ENCODE results near the gene CACNA1G.

The CACNA1G gene

DNA sequence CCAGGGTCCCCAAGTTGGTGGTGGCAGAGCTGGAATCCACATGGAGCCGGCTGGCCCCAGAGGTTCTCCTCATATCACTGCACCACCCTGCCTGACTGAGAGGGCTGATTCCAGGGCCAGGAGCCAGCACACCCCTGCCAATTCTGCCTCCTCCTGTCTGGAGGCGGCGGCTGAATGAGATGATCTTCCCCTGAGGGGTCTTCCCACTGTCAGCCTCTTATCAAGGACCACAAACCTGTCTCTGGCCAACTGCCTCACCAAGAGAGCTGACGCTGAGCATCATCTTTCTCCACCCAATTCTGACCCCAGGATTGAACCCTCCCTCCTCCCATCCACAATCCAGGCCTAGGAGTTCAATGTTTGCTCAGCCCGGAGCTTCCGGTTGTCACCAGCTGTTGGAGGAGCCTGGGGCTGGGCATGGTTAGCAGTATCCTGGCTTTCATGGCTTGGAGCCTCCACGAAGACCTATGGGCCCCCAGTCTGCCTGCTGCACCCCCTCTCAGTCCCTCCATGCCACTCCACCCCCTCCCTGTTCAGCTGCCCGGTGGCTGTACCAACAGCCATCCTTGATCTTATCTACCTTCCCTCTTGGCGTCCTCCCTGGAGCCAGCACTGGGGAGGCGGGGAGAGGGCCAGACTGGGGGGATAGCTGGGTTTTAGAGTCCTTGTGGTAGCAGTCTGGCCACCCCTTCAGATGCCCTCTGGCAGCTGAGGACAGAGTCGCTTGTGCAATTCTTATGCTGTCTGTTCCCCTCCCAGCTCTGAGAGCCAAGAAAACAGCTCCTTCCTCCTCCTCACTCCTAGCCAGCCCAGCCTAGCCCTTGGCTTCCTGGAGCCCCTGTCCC, 99.7 kb downstream of the CACNA1G start:
- no peak for DNase-seq

GRCh38 chr17:50660887-50661345, 100.4 kb downstream of the CACNA1G start:
- no peak for DNase-seq

DNA sequence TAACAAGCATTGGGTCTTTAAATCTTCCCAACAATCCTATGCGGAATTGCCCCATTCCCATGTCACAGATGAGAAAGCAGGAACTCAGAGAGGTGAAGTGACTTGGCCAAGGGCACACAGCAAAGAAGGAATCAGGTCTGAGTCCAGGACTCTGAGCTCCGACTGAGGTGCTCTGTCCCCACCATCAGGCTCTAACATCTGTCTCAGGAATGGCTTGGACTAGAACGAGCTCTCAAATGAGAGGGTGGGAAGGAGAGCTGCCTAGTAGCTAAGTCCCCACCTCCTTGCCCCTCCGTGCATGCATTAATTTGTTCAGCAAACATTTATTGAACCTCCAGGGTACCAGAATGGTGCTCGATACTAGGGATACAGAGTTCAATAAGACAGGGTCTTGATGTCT, 100.8 kb downstream of the CACNA1G start:
- no peak for DNase-seq

- DNase-seq = no peak
Observed at GRCh38 chr17:50661795-50662391, 101.4 kb downstream of the CACNA1G start.

DNA sequence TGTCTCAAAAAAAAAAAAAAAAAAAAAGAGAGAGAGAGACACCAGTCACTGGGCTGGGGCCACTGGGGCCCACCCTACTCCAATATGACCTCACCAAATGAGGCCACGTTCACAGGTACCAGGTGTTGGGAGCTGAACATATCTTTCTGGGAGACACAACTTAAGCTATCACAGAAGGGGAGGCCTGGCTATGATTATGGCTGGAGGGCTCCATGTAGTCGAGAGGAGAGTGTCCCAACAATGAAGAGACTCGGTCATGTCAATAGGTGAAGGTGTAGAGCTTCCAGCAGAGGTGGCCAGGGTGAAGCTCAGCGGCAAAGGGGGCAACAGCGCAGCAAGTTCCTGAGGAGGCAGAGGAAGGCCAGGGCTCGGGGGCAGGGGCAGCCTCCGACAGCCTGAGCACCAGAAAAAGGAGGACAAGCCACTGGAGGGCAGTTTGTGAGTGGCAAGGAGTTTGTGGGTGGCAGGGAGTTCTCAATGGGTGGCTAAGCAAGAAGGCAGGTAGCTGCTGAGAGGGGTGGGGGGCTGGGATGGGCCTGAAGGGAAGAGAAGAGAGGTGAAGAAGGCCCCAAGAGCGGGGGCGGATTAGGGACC, 102.2 kb downstream of the CACNA1G start:
- DNase-seq = no peak

DNA sequence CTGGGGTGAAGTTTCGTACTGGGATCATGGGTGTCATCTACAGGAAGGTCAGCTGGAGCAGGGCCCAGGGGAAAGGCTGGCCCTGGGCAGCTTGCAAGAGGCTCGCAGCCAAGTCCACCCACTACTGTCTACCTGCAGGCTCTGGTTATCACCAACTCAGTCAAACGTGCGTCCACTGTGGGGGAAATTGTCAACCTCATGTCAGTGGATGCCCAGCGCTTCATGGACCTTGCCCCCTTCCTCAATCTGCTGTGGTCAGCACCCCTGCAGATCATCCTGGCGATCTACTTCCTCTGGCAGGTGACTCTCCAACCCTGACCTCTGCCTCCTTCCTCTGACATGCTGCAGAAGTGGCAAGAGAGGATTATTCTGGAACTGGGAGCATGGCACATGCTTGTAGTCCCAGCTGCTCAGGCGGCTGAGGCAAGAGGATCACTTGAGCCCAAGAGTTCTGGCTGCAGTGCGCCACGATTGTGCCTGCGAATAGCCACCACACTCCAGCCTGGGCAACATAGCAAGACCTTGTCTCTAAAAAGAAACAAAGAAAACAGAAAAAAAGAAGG, 103.4 kb downstream of the CACNA1G start:
- no peak for DNase-seq

GRCh38 chr17:50664788-50665458, 104.4 kb downstream of the CACNA1G start:
- DNase-seq = no peak

DNA sequence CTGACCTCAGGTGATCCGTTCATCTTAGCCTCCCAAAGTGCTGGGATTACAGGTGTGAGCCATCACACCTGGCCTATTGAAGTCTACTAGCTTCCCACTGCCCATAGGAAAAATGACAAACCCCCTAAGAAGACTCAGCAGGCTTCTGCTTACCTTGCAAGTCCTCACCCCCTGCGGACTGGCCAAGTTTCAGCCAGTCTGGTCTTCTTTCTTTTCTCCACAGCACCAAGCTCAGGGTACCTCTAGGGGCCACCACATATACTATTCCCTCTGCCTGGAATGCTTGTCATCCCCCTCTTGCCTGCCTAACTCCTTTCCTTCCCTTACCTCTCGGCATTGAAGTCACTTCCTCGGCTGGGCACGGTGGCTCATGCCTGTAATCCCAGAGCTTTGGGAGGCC, 105.3 kb downstream of the CACNA1G start:
- DNase-seq = no peak

GRCh38 chr17:50666316-50666715, 105.8 kb downstream of the CACNA1G start:
- no peak for DNase-seq

GRCh38 chr17:50667259-50668024, 106.9 kb downstream of the CACNA1G start:
- DNase-seq = no peak

DNA sequence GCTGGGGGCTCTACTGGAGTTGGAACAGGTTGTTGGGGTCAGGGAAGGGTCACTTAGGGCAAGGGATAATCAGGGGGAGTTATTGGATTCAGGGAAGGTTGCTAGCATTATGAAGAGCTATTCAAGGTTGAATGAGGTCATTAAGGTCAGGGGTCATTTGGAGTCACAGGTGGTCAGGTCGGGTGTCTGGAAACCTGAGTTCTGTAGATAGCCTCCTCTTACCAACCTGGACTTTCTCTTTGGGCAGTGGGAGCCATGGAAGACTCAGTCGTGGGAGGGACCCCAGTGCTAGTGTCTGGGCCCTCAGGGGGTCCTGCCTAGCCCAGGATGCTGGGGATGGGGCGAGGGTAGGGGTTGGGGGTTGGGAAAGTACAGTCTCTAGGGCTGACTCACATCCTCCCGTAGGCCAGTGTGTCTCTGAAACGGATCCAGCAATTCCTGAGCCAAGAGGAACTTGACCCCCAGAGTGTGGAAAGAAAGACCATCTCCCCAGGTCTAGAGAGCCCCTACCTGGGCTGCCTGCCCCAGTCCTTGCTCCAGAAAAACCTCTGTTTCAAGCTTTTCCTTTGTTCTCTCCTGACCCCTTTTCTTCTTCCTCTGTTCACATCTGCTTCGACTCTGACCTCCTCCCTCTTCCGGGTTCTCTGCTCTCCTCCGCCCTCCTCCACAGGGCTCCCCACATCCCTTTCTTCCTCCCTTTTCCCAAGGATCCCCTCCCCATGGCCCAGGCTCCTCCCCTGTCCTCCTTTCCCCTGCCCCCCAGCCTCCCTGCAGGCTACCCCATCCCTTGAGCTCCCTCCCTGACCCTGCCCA, 107.7 kb downstream of the CACNA1G start:
- no peak for DNase-seq

DNA sequence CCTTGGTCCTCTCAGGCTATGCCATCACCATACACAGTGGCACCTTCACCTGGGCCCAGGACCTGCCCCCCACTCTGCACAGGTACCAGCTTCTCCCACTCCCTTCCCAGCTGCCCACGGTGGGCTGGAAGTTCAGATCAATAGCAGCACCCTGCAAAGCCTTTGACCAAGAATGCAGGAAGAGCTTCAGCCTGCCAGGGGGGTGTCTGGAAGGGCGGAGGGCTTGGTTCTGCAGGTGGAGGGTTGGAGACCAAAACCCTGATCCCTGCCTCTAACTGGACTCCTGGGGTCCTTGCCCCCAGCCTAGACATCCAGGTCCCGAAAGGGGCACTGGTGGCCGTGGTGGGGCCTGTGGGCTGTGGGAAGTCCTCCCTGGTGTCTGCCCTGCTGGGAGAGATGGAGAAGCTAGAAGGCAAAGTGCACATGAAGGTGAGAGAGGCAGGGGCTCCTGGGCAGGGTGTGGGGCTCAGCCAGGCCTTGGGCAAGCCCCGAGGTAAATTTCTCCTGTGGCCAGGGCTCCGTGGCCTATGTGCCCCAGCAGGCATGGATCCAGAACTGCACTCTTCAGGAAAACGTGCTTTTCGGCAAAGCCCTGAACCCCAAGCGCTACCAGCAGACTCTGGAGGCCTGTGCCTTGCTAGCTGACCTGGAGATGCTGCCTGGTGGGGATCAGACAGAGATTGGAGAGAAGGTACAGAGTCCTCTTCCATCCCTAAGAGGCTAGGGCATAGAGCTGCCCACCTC, 108.5 kb downstream of the CACNA1G start:
- no peak for DNase-seq

- DNase-seq = no peak
Observed at GRCh38 chr17:50672071-50672470, 111.6 kb downstream of the CACNA1G start.

DNA sequence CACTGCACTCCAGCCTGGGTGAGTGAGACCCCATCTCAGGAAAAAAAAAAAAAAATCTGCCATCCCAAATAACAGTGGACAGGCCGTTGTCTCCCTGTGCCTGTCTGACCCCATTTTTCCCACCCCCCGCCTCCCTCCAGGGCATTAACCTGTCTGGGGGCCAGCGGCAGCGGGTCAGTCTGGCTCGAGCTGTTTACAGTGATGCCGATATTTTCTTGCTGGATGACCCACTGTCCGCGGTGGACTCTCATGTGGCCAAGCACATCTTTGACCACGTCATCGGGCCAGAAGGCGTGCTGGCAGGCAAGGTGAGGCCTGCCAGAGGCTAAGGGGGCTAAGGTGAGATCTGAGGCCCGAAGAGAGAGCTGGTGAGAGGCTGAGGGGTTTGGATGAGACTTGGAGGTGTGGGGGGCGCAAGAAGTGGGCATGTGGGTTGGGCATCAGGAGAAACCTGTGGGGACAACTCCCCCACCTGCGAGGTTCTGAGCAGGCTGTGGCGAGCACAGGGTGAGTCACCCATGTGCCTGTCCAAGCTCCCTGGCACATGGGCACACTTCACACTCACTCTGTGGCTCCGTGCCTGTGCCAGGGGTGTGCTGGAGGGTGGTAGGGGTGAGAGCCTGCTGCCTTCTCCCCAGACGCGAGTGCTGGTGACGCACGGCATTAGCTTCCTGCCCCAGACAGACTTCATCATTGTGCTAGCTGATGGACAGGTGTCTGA, 112.5 kb downstream of the CACNA1G start:
- no peak for DNase-seq

DNA sequence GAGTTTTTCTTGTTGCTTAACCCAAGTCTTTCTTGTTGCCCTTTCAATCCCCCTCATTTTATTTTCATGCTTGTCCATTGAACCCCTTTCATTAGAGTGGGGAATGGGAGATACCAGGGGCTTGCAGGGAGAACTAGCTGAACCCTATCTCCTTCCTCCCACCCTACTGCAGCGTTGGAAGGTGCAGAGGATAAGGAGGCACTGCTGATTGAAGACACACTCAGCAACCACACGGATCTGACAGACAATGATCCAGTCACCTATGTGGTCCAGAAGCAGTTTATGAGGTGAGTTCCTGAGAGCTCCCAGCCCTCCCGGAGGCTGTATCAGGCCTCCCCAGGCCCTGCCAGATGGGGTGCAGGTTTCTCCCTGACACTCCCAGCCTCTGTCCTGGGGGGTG, 114.7 kb downstream of the CACNA1G start:
- DNase-seq = no peak

DNA sequence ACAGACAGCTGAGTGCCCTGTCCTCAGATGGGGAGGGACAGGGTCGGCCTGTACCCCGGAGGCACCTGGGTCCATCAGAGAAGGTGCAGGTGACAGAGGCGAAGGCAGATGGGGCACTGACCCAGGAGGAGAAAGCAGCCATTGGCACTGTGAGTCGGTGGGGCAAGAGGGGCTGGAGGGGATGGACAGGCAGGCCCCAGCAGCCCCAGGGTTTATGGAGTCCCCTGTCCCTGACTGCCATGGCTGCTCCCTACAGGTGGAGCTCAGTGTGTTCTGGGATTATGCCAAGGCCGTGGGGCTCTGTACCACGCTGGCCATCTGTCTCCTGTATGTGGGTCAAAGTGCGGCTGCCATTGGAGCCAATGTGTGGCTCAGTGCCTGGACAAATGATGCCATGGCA, 115.1 kb downstream of the CACNA1G start:
- no peak for DNase-seq

DNA sequence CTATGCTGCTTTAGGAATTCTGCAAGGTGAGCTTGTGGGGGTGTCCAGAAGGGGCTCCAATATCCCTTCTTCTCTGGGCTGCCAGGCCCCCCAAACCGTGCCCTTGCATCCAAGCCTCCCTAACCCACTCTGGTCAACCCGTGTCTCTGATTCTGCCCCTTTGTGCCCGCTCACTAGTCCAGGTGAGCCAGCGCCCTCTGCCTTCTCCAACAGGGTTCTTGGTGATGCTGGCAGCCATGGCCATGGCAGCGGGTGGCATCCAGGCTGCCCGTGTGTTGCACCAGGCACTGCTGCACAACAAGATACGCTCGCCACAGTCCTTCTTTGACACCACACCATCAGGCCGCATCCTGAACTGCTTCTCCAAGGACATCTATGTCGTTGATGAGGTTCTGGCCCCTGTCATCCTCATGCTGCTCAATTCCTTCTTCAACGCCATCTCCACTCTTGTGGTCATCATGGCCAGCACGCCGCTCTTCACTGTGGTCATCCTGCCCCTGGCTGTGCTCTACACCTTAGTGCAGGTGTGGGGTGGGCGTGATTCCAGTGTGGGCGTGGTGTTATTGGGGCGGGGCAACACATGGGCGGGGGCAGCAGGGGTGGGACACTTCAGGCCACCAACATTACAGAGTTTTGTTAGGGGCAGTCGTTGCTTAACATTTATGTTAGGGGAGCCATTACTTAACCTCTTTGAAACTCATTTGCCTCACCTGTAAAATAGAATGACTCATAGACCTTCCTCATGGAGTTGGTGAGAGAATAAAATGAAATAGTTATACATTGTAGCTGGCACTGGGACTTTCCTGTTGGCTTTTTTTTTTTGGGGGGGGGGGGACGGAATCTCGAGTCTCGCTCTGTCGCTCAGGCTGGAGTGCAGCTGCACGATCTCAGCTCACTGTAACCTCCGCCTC, 115.8 kb downstream of the CACNA1G start:
- DNase-seq = no peak
